GM23338 (cell line): ENCODE measurements around the gene NKAIN2. TPM values are rescaled to one million over a fixed set of nuclear protein-coding genes. Genes with fewer than 3 reads are reported as not detected.

ENCODE experiments used
- ATAC-seq: fragments of 200-7000 bp; cut with Tn5 transposase; 3 replicates; pipeline ENCODE4 v1.9.1; 2020
- DNase-seq: peaks from one replicate; pipeline ENCODE4 v3.0.0-alpha.2; 2015; ENCODE audit warnings: low spot score
- H2AFZ ChIP-seq: fragments of 200-600 bp; sonication (generic); 2 replicates; pipeline ENCODE4 v1.8.0; 2016; ENCODE audit warnings: antibody characterized with exemption, mild to moderate bottlenecking, moderate library complexity
- H3F3A ChIP-seq: fragments of 200-600 bp; sonication (generic); replicated peaks from 2 replicates; pipeline ENCODE4 v1.8.0; 2017; ENCODE audit warnings: antibody characterized with exemption, mixed run types, low read depth
- H3K27ac ChIP-seq: fragments of 200-600 bp; sonication (generic); 2 replicates; pipeline ENCODE4 v1.6.1; 2016; ENCODE audit warnings: low read depth
- H3K27me3 ChIP-seq: fragments of 200-600 bp; sonication (generic); 2 replicates; pipeline ENCODE4 v1.8.0; 2016; ENCODE audit warnings: mild to moderate bottlenecking, mixed run types, moderate library complexity; ENCODE audit not compliant: insufficient read depth
- H3K36me3 ChIP-seq: fragments of 200-600 bp; sonication (generic); 2 replicates; pipeline ENCODE4 v1.8.0; 2016; ENCODE audit warnings: mild to moderate bottlenecking; ENCODE audit not compliant: insufficient read depth
- H3K4me1 ChIP-seq: fragments of 200-600 bp; sonication (generic); 2 replicates; pipeline ENCODE4 v1.8.0; 2016; ENCODE audit warnings: mild to moderate bottlenecking, moderate library complexity; ENCODE audit not compliant: insufficient read depth
- H3K4me2 ChIP-seq: fragments of 200-600 bp; sonication (generic); 2 replicates; pipeline ENCODE4 v1.7.1; 2017; ENCODE audit warnings: mixed run types
- H3K4me3 ChIP-seq: fragments of 200-600 bp; sonication (generic); 2 replicates; pipeline ENCODE4 v1.6.1; 2016; ENCODE audit warnings: mixed run types
- H3K79me2 ChIP-seq: fragments of 200-600 bp; sonication (generic); replicated peaks from 2 replicates; pipeline ENCODE4 v1.8.0; 2017; ENCODE audit warnings: mild to moderate bottlenecking; ENCODE audit not compliant: insufficient read depth
- H3K9me2 ChIP-seq: fragments of 200-600 bp; sonication (generic); 2 replicates; pipeline ENCODE4 v1.8.0; 2017; ENCODE audit not compliant: insufficient read depth
- H4K20me1 ChIP-seq: fragments of 200-600 bp; sonication (generic); replicated peaks from 2 replicates; pipeline ENCODE4 v1.8.0; 2017; ENCODE audit warnings: mild to moderate bottlenecking; ENCODE audit not compliant: insufficient read depth
- H3K27ac Mint-ChIP-seq: 2 replicates; pipeline ENCODE4 v1.8.0; 2020; ENCODE audit warnings: inconsistent platforms, mild to moderate bottlenecking, moderate library complexity, mixed read lengths
- H3K27me3 Mint-ChIP-seq: 3 replicates; pipeline ENCODE4 v1.8.0; 2022; ENCODE audit warnings: low read depth, mild to moderate bottlenecking, moderate library complexity, mixed read lengths, inconsistent platforms; ENCODE audit not compliant: insufficient read depth, poor library complexity
- H3K36me3 Mint-ChIP-seq: 3 replicates; pipeline ENCODE4 v1.8.0; 2021; ENCODE audit warnings: low read depth, mild to moderate bottlenecking, inconsistent platforms, moderate library complexity, mixed read lengths
- H3K4me1 Mint-ChIP-seq: 3 replicates; pipeline ENCODE4 v1.8.0; 2020; ENCODE audit warnings: mild to moderate bottlenecking, inconsistent platforms, mixed read lengths
- H3K4me3 Mint-ChIP-seq: 3 replicates; pipeline ENCODE4 v1.8.0; 2021; ENCODE audit warnings: moderate library complexity, mild to moderate bottlenecking, inconsistent platforms, mixed read lengths
- H3K9me3 Mint-ChIP-seq: 3 replicates; pipeline ENCODE4 v1.8.0; 2020; ENCODE audit warnings: moderate library complexity, mild to moderate bottlenecking, inconsistent platforms, mixed read lengths
- CREB1 ChIP-seq: fragments of 250-450 bp; sonication (Bioruptor Pico); IDR thresholded peaks from 2 replicates; pipeline ENCODE4 v1.5.0; 2020; ENCODE audit warnings: low read depth, mild to moderate bottlenecking, moderate library complexity
- EZH2 ChIP-seq: fragments of 200-600 bp; sonication (generic); IDR thresholded peaks from one replicate; pipeline ENCODE4 v1.8.0; 2017; ENCODE audit warnings: antibody characterized with exemption, mild to moderate bottlenecking, low read depth; ENCODE audit not compliant: unreplicated experiment
- EZH2phosphoT487 ChIP-seq: fragments of 200-600 bp; sonication (generic); IDR thresholded peaks from one replicate; pipeline ENCODE4 v1.8.1; 2018; ENCODE audit warnings: antibody characterized with exemption; ENCODE audit not compliant: unreplicated experiment
- STAT1 ChIP-seq: IDR thresholded peaks from one replicate; pipeline ENCODE4 v1.6.1; 2016; ENCODE audit warnings: antibody characterized with exemption; ENCODE audit not compliant: unreplicated experiment
- ZNF114 ChIP-seq: fragments of 250-450 bp; sonication (Bioruptor Pico); IDR thresholded peaks from 2 replicates; pipeline ENCODE4 v1.5.0; 2020; ENCODE audit warnings: mild to moderate bottlenecking, moderate library complexity
- ZNF331 ChIP-seq: fragments of 250-450 bp; sonication (Bioruptor Pico); IDR thresholded peaks from 2 replicates; pipeline ENCODE4 v1.5.0; 2020; ENCODE audit warnings: low read depth, mild to moderate bottlenecking, moderate library complexity
- polyA plus RNA-seq: library from polyadenylated mRNA; unstranded; fragments of >200 nt; fragmentation: Nextera tagmentation; extraction: Ambion mirVana; gene quantifications from 2 replicates; pipeline ENCODE4 v1.2.1, GENCODE V29; 2016
- total RNA-seq: library from RNA; depleted of rRNA; stranded (reverse); fragments of >200 nt; shearing (Covaris generic); gene quantifications from 2 replicates; pipeline ENCODE4 v1.2.3, GENCODE V29; 2014
- TF ChIP-seq, protein P1 (sequence below): IDR thresholded peaks from 2 replicates; pipeline ENCODE4 v1.6.1; 2016; ENCODE audit warnings: antibody characterized with exemption
- TF ChIP-seq, protein P2 (sequence below): IDR thresholded peaks from one replicate; pipeline ENCODE4 v1.6.1; 2018; ENCODE audit warnings: antibody characterized with exemption; ENCODE audit not compliant: unreplicated experiment
- TF ChIP-seq, protein P3 (sequence below), 2 experiments: fragments of 200-600 bp in 1 of 2; sonication (generic) in 1 of 2; conservative IDR thresholded peaks; 2 replicates each; pipeline versions ENCODE4 v1.5.1 to v1.6.1; 2016 to 2017; ENCODE audit warnings: antibody characterized with exemption in 2 of 2, low read depth in 2 of 2, mild to moderate bottlenecking in 2 of 2, moderate library complexity in 1 of 2
- TF ChIP-seq, protein P4 (sequence below): fragments of 250-450 bp; sonication (Bioruptor Pico); IDR thresholded peaks from 2 replicates; pipeline ENCODE4 v1.5.0; 2020; ENCODE audit warnings: mild to moderate bottlenecking, moderate library complexity

NKAIN2 gene
- total and polyA plus RNA-seq, 2 experiments from 2014 or later: 0.39 to 1.1 TPM

DNA sequence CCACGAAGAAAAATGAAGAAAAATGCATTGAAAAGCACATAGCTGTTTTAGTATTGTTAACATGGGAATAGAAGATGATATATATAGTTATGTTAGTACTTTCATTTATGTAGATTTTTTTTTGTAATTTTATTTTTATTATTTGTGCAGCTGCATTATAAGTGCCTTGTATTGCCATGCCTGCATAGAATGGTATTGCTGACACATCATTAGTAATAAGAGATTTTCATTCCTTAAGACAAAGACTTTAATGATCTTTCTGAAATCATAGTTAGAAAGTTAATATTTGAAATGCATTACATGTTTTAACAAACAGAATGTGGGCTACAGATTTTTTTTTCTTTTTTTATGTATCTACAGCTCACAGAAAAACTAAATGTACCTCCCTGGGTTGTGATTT, 506.5 kb downstream of the NKAIN2 start:
- Histone ChIP-seq H3K79me2 (no peaks in the 10 kb centered on the region), H3K4me3 (no peak overlapping the region), H3K9me2 (no peaks in the 10 kb centered on the region), H3K27ac (no peak overlapping the region), H3F3A (no peaks in the 10 kb centered on the region), H4K20me1 (no peaks in the 10 kb centered on the region), H3K4me2 (no peak overlapping the region), H3K4me1 (no peaks in the 10 kb centered on the region), H2AFZ (no peak overlapping the region), H3K36me3 (no peaks in the 10 kb centered on the region), H3K27me3 (no peaks in the 10 kb centered on the region)
- Mint-ChIP-seq H3K9me3 (no peaks in the 10 kb centered on the region), H3K36me3 (no peaks in the 10 kb centered on the region), H3K27ac (no peak overlapping the region), H3K4me3 (no peak overlapping the region), H3K27me3 (no peaks in the 10 kb centered on the region), H3K4me1 (peaks cover 18% of the 10 kb centered on the region)
- no peak for DNase-seq
- no peak for ATAC-seq
- TF ChIP-seq EZH2: no peak

DNA sequence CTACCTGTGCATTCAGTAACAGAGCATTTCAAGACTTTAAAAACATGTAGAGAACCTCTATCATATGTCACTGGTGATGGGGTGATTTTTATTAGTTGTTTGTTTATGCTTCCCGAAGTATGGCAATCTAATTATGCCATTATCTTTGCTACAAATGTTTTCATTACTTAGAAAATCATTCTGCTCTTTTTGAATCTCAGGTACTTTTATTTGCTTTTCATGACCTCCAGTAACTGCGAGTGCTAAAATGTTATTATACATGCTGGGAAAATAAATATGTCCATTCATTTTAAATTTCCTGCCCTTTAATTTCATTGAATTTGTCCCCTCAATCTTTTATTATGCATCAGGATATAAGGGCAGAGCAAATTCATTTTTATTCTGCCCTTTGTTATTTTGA, 515.7 kb downstream of the NKAIN2 start:
- DNase-seq (no peak), ATAC-seq (no peak)
- no peak overlapping the region for H3K4me3 Mint-ChIP-seq
- no peaks in the 10 kb centered on the region for H4K20me1 ChIP-seq
- no peaks in the 10 kb centered on the region for H3K79me2 ChIP-seq
- no peaks in the 10 kb centered on the region for H3K36me3 Mint-ChIP-seq
- no peaks in the 10 kb centered on the region for H3K36me3 ChIP-seq
- no peaks in the 10 kb centered on the region for H3K9me2 ChIP-seq
- H3K4me1 ChIP-seq: no peaks in the 10 kb centered on the region
- H3K9me3 Mint-ChIP-seq: no peaks in the 10 kb centered on the region
- H3K27ac ChIP-seq: no peak overlapping the region
- H3K4me1 Mint-ChIP-seq: no peaks in the 10 kb centered on the region; the same call in 2 of the 3 replicates
- TF ChIP-seq EZH2 (no peak), STAT1 (no peak), EZH2phosphoT487 (no peak), ZNF114 (CRISPR knock-in tag) (no peak), CREB1 (no peak), ZNF331 (CRISPR knock-in tag) (no peak)
- TF ChIP-seq, protein P1, sequence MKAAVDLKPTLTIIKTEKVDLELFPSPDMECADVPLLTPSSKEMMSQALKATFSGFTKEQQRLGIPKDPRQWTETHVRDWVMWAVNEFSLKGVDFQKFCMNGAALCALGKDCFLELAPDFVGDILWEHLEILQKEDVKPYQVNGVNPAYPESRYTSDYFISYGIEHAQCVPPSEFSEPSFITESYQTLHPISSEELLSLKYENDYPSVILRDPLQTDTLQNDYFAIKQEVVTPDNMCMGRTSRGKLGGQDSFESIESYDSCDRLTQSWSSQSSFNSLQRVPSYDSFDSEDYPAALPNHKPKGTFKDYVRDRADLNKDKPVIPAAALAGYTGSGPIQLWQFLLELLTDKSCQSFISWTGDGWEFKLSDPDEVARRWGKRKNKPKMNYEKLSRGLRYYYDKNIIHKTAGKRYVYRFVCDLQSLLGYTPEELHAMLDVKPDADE: no peak
- TF ChIP-seq, protein P2, sequence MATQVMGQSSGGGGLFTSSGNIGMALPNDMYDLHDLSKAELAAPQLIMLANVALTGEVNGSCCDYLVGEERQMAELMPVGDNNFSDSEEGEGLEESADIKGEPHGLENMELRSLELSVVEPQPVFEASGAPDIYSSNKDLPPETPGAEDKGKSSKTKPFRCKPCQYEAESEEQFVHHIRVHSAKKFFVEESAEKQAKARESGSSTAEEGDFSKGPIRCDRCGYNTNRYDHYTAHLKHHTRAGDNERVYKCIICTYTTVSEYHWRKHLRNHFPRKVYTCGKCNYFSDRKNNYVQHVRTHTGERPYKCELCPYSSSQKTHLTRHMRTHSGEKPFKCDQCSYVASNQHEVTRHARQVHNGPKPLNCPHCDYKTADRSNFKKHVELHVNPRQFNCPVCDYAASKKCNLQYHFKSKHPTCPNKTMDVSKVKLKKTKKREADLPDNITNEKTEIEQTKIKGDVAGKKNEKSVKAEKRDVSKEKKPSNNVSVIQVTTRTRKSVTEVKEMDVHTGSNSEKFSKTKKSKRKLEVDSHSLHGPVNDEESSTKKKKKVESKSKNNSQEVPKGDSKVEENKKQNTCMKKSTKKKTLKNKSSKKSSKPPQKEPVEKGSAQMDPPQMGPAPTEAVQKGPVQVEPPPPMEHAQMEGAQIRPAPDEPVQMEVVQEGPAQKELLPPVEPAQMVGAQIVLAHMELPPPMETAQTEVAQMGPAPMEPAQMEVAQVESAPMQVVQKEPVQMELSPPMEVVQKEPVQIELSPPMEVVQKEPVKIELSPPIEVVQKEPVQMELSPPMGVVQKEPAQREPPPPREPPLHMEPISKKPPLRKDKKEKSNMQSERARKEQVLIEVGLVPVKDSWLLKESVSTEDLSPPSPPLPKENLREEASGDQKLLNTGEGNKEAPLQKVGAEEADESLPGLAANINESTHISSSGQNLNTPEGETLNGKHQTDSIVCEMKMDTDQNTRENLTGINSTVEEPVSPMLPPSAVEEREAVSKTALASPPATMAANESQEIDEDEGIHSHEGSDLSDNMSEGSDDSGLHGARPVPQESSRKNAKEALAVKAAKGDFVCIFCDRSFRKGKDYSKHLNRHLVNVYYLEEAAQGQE: no peak
- TF ChIP-seq, protein P3, sequence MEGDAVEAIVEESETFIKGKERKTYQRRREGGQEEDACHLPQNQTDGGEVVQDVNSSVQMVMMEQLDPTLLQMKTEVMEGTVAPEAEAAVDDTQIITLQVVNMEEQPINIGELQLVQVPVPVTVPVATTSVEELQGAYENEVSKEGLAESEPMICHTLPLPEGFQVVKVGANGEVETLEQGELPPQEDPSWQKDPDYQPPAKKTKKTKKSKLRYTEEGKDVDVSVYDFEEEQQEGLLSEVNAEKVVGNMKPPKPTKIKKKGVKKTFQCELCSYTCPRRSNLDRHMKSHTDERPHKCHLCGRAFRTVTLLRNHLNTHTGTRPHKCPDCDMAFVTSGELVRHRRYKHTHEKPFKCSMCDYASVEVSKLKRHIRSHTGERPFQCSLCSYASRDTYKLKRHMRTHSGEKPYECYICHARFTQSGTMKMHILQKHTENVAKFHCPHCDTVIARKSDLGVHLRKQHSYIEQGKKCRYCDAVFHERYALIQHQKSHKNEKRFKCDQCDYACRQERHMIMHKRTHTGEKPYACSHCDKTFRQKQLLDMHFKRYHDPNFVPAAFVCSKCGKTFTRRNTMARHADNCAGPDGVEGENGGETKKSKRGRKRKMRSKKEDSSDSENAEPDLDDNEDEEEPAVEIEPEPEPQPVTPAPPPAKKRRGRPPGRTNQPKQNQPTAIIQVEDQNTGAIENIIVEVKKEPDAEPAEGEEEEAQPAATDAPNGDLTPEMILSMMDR (conservative IDR thresholded peaks at IDR 0.05; ENCODE audit: low read depth in 2 of 2): no peak
- TF ChIP-seq, protein P4, sequence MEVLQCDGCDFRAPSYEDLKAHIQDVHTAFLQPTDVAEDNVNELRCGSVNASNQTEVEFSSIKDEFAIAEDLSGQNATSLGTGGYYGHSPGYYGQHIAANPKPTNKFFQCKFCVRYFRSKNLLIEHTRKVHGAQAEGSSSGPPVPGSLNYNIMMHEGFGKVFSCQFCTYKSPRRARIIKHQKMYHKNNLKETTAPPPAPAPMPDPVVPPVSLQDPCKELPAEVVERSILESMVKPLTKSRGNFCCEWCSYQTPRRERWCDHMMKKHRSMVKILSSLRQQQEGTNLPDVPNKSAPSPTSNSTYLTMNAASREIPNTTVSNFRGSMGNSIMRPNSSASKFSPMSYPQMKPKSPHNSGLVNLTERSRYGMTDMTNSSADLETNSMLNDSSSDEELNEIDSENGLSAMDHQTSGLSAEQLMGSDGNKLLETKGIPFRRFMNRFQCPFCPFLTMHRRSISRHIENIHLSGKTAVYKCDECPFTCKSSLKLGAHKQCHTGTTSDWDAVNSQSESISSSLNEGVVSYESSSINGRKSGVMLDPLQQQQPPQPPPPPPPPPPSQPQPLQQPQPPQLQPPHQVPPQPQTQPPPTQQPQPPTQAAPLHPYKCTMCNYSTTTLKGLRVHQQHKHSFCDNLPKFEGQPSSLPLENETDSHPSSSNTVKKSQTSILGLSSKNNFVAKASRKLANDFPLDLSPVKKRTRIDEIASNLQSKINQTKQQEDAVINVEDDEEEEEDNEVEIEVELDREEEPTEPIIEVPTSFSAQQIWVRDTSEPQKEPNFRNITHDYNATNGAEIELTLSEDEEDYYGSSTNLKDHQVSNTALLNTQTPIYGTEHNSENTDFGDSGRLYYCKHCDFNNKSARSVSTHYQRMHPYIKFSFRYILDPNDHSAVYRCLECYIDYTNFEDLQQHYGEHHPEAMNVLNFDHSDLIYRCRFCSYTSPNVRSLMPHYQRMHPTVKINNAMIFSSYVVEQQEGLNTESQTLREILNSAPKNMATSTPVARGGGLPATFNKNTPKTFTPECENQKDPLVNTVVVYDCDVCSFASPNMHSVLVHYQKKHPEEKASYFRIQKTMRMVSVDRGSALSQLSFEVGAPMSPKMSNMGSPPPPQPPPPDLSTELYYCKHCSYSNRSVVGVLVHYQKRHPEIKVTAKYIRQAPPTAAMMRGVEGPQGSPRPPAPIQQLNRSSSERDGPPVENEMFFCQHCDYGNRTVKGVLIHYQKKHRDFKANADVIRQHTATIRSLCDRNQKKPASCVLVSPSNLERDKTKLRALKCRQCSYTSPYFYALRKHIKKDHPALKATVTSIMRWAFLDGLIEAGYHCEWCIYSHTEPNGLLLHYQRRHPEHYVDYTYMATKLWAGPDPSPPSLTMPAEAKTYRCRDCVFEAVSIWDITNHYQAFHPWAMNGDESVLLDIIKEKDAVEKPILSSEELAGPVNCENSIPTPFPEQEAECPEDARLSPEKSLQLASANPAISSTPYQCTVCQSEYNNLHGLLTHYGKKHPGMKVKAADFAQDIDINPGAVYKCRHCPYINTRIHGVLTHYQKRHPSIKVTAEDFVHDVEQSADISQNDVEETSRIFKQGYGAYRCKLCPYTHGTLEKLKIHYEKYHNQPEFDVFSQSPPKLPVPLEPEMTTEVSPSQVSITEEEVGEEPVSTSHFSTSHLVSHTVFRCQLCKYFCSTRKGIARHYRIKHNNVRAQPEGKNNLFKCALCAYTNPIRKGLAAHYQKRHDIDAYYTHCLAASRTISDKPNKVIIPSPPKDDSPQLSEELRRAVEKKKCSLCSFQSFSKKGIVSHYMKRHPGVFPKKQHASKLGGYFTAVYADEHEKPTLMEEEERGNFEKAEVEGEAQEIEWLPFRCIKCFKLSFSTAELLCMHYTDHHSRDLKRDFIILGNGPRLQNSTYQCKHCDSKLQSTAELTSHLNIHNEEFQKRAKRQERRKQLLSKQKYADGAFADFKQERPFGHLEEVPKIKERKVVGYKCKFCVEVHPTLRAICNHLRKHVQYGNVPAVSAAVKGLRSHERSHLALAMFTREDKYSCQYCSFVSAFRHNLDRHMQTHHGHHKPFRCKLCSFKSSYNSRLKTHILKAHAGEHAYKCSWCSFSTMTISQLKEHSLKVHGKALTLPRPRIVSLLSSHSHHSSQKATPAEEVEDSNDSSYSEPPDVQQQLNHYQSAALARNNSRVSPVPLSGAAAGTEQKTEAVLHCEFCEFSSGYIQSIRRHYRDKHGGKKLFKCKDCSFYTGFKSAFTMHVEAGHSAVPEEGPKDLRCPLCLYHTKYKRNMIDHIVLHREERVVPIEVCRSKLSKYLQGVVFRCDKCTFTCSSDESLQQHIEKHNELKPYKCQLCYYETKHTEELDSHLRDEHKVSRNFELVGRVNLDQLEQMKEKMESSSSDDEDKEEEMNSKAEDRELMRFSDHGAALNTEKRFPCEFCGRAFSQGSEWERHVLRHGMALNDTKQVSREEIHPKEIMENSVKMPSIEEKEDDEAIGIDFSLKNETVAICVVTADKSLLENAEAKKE (CRISPR knock-in tag): no peak
- no peak overlapping the region for H3K27ac Mint-ChIP-seq
- no peak overlapping the region for H3K4me2 ChIP-seq
- H3K27me3 ChIP-seq: no peaks in the 10 kb centered on the region
- no peaks in the 10 kb centered on the region for H3F3A ChIP-seq
- no peak overlapping the region for H2AFZ ChIP-seq
- no peak overlapping the region for H3K4me3 ChIP-seq
- no peaks in the 10 kb centered on the region for H3K27me3 Mint-ChIP-seq
